HepG2 (cell line): Measurements from ENCODE around the gene PACS2. TPM values are rescaled to one million over a fixed set of nuclear protein-coding genes. Genes with fewer than 3 reads are reported as not detected.
A peak's percentile ranks its signal among the peaks of the same experiment; 100 is the strongest.

ENCODE experiments used
- ATAC-seq: fragments of 200-7000 bp; cut with Tn5 transposase; 3 replicates; pipeline ENCODE4 v1.9.1; 2020; ENCODE audit warnings: mild to moderate bottlenecking, moderate library complexity
- BruUV-seq: library from RNA; stranded (reverse); fragments of 400-500 nt; replicated peaks from 2 replicates; lab custom pipeline; 2021; lab: Mats Ljungman, UMichigan
- CTCF ChIA-PET: fragments of 300-600 bp; formaldehyde crosslinking; extraction: SDS; loops from one replicate; lab custom pipeline; 2021; ENCODE audit warnings: low total read pairs, inconsistent platforms, low intra/inter-chr PET ratio; lab: Yijun Ruan, JAX
- POLR2A ChIA-PET: fragments of 350-600 bp; sonication (Branson Sonifier 250); formaldehyde crosslinking; loops from one replicate; lab custom pipeline; 2020; ENCODE audit warnings: antibody characterized with exemption, inconsistent platforms; lab: Yijun Ruan, JAX
- DNase-seq: peaks from one replicate; pipeline ENCODE4 v3.0.0-alpha.2; 2015; ENCODE audit warnings: low spot score
- FAIRE-seq: peaks from 3 replicates; lab custom pipeline; 2011; peaks lifted over from hg19 to GRCh38; lab: Jason Lieb, UNC
- H2AFZ ChIP-seq: one replicate; pipeline ENCODE4 v1.6.1; 2011; ENCODE audit warnings: low read length, inconsistent platforms
- H3K27ac ChIP-seq: fragments of 300-600 bp; 3 replicates; pipeline ENCODE4 v1.8.0; 2011; ENCODE audit warnings: mixed run types, mild to moderate bottlenecking, mixed read lengths, low read length, inconsistent platforms; ENCODE audit not compliant: insufficient read depth; ENCODE audit errors: extremely low read length
- H3K27me3 ChIP-seq, 2 experiments: fragments of 200-600 bp in 1 of 2; 2 replicates in 1 of 2; 3 replicates in 1 of 2; pipeline versions ENCODE4 v1.6.0 to v1.8.0; 2011; ENCODE audit warnings: low read length in 2 of 2, mild to moderate bottlenecking in 2 of 2, moderate library complexity in 2 of 2, inconsistent platforms in 1 of 2; ENCODE audit not compliant: insufficient read depth in 2 of 2, control insufficient read depth in 1 of 2
- H3K36me3 ChIP-seq, 2 experiments: fragments of 200-600 bp in 1 of 2; replicated peaks in 1 of 2; 2 replicates in 1 of 2; 3 replicates in 1 of 2; pipeline versions ENCODE4 v1.5.1 to v1.8.0; 2011; ENCODE audit warnings: low read length in 2 of 2, inconsistent platforms in 1 of 2; ENCODE audit not compliant: insufficient read depth in 2 of 2, control insufficient read depth in 1 of 2
- H3K4me1 ChIP-seq: 2 replicates; pipeline ENCODE4 v1.5.1; 2012; ENCODE audit warnings: low read length, inconsistent platforms; ENCODE audit not compliant: insufficient read depth
- H3K4me2 ChIP-seq: 2 replicates; pipeline ENCODE4 v1.6.0; 2011; ENCODE audit warnings: low read depth, low read length, inconsistent platforms
- H3K4me3 ChIP-seq, 3 experiments: fragments of 200-600 bp in 1 of 3; sonication (generic), shearing (Covaris generic) in 1 of 3; replicated peaks in 1 of 3; 2 replicates each; pipeline ENCODE4 v1.5.1; 2011 to 2016; ENCODE audit warnings: low read length in 3 of 3, inconsistent platforms in 2 of 3, low read depth in 2 of 3, mild to moderate bottlenecking in 2 of 3, control low read depth in 1 of 3, mixed read lengths in 1 of 3; ENCODE audit not compliant: insufficient read depth in 1 of 3
- H3K79me2 ChIP-seq: one replicate; pipeline ENCODE4 v1.6.1; 2011; ENCODE audit warnings: low read length, inconsistent platforms; ENCODE audit not compliant: insufficient read depth
- H3K9ac ChIP-seq: 2 replicates; pipeline ENCODE4 v1.6.0; 2011; ENCODE audit warnings: mild to moderate bottlenecking, low read depth, low read length, inconsistent platforms; ENCODE audit not compliant: insufficient read depth
- H3K9me3 ChIP-seq: 2 replicates; pipeline ENCODE4 v1.5.1; 2012; ENCODE audit warnings: mild to moderate bottlenecking, low read length
- H4K20me1 ChIP-seq: 2 replicates; pipeline ENCODE4 v1.6.0; 2011; ENCODE audit warnings: inconsistent platforms, mild to moderate bottlenecking, low read length, moderate library complexity; ENCODE audit not compliant: insufficient read depth
- AGO2 ChIP-seq: fragments of 200-400 bp; formaldehyde crosslinking; optimal IDR thresholded peaks from 2 replicates; pipeline ENCODE3; 2017; ENCODE audit warnings: mild to moderate bottlenecking, low read depth, low read length, moderate library complexity
- ARHGAP35 ChIP-seq: sonication (generic); formaldehyde crosslinking; IDR thresholded peaks from 2 replicates; pipeline ENCODE4 v1.9.0; 2022; ENCODE audit warnings: mild to moderate bottlenecking, inconsistent platforms, moderate library complexity, missing genetic modification reagents, borderline replicate concordance
- KDM5B ChIP-seq: sonication (generic); formaldehyde crosslinking; IDR thresholded peaks from 2 replicates; pipeline ENCODE4 v1.4.0; 2020; ENCODE audit warnings: missing genetic modification reagents, mild to moderate bottlenecking, borderline replicate concordance
- PATZ1 ChIP-seq: sonication (generic); formaldehyde crosslinking; IDR thresholded peaks from 2 replicates; pipeline ENCODE4 v1.4.0; 2020; ENCODE audit warnings: missing genetic modification reagents
- PHF8 ChIP-seq: sonication (generic); formaldehyde crosslinking; IDR thresholded peaks from 2 replicates; pipeline ENCODE4 v1.5.0; 2020; ENCODE audit warnings: missing genetic modification reagents
- PRPF4 ChIP-seq: fragments of 200-400 bp; formaldehyde crosslinking; IDR thresholded peaks from 2 replicates; pipeline ENCODE4 v1.6.1; 2016; ENCODE audit warnings: low read length, low read depth; ENCODE audit not compliant: poor library complexity, severe bottlenecking
- RXRA ChIP-seq: sonication (generic); formaldehyde crosslinking; IDR thresholded peaks from 2 replicates; pipeline ENCODE4 v1.5.1; 2020; ENCODE audit warnings: missing genetic modification reagents
- ZFY ChIP-seq: sonication (generic); formaldehyde crosslinking; IDR thresholded peaks from 2 replicates; pipeline ENCODE4 v1.4.0; 2020; ENCODE audit warnings: missing genetic modification reagents
- ZNF276 ChIP-seq: sonication (generic); formaldehyde crosslinking; IDR thresholded peaks from 2 replicates; pipeline ENCODE4 v1.4.0; 2020; ENCODE audit warnings: mild to moderate bottlenecking, low read depth, missing genetic modification reagents
- ZNF850 ChIP-seq: sonication (generic); formaldehyde crosslinking; conservative IDR thresholded peaks from 2 replicates; pipeline ENCODE4 v1.9.0; 2021; ENCODE audit warnings: mild to moderate bottlenecking, missing genetic modification reagents
- WGBS: methylation state at CpG from one replicate; pipeline ENCODE4 v1.1.6; 2017; ENCODE audit warnings: low lambda C conversion rate; 5-methylcytosine and 5-hydroxymethylcytosine counted together
- in situ Hi-C: cut with HindIII; loops from 2 replicates; pipeline ENCODE4 v1.10.0; 2017; ENCODE audit warnings: low pct_unique_long_range_greater_than_20kb; ENCODE audit not compliant: extremely low pct_ligation_motif_present
- intact Hi-C: fragments of 100-400 bp; cut with micrococcal nuclease; formaldehyde crosslinking; loops from one replicate; pipeline ENCODE4 v1.10.0; 2022; ENCODE audit not compliant: unreplicated experiment
- polyA plus RNA-seq, 8 experiments: library from polyadenylated mRNA; depleted of rRNA in 3 of 8; stranded (reverse) in 7 of 8; unstranded in 1 of 8; fragments of >200 nt; fragmentation: Illumina TruSeq in 4 of 8; extraction: Trizol in 4 of 8; gene quantifications; 2 replicates each; pipeline versions ENCODE4 v1.2.1 to v1.2.3, GENCODE V29; 2011 to 2016; ENCODE audit warnings: low read depth in 4 of 8, missing spikeins in 1 of 8, mixed read lengths in 1 of 8; ENCODE audit not compliant: insufficient read depth in 1 of 8
- total RNA-seq, 5 experiments: library from RNA; depleted of rRNA; stranded (reverse); fragments of >200 nt; fragmentation: Illumina TruSeq; extraction: Trizol; gene quantifications; 2 replicates each; pipeline ENCODE4 v1.2.3, GENCODE V29; 2016; ENCODE audit warnings: low read depth in 1 of 5
- TF ChIP-seq, protein P1 (sequence below): sonication (generic); formaldehyde crosslinking; IDR thresholded peaks from 2 replicates; pipeline ENCODE4 v1.4.0; 2020; ENCODE audit warnings: mild to moderate bottlenecking, missing genetic modification reagents
- TF ChIP-seq, protein P2 (sequence below): sonication (generic); formaldehyde crosslinking; IDR thresholded peaks from 2 replicates; pipeline ENCODE4 v1.4.0; 2020; ENCODE audit warnings: mild to moderate bottlenecking, missing genetic modification reagents

PACS2 gene
- total and polyA plus RNA-seq, 2 of the 13 experiments (the other 11 are each of a cell fraction or from before 2014, with no cell fraction given): 23.6 to 27.6 TPM

GRCh38 chr14:105420101-105420973 lies 105.8 kb downstream of the PACS2 start:
- no peaks in the 10 kb centered on the region; a peak in 1 of 5 replicates for H3K27me3 ChIP-seq
- CTCF ChIA-PET: no interaction called here
- H3K4me3 ChIP-seq: peak overlapping the region; percentile 67 to 89 (median 88)
- intact Hi-C loops (no loop called here), in situ Hi-C loops (loop anchor here (5.0 kb wide), 1 partner anchor 107 kb away; the partner anchor contains the start of gene TMEM121)
- FAIRE-seq: no peak
- BruUV-seq: no TSS peak
- peaks cover 43% of the 10 kb centered on the region for H3K4me1 ChIP-seq
- H3K36me3 ChIP-seq: peaks cover 1 to 7% of the 10 kb centered on the region in 2 experiments; a peak in 2 of 5 replicates
- peak overlapping the region; percentile 72 for H3K27ac ChIP-seq
- no peak overlapping the region for H2AFZ ChIP-seq
- DNase-seq: no peak
- no peaks in the 10 kb centered on the region for H3K9me3 ChIP-seq
- ATAC-seq: no peak
- peak overlapping the region; percentile 81 for H3K4me2 ChIP-seq
- H4K20me1 ChIP-seq: 0 out of 2 replicates have a peak, but pooled peaks cover 2% of the 10 kb centered on the region
- WGBS: 14% methylated on average over 2 of the region's 67 CpGs
- H3K79me2 ChIP-seq: peaks cover 46% of the 10 kb centered on the region
- peak overlapping the region; percentile 89 for H3K9ac ChIP-seq
- POLR2A ChIA-PET: no interaction called here
- TF ChIP-seq AGO2 (peak; percentile 45), ZNF850 (CRISPR knock-in tag) (0 out of 2 replicates have a peak, but pooled peaks have one; percentile 1), ZFY (CRISPR knock-in tag) (peak; percentile 23; the same call in 1 of the 2 replicates), PRPF4 (no peak), ARHGAP35 (no peak), RXRA (CRISPR knock-in tag) (0 out of 2 replicates have a peak, but pooled peaks have one; percentile 10), KDM5B (CRISPR knock-in tag) (peak; percentile 48; the same call in 1 of the 2 replicates), PHF8 (peak; percentile 45), ZNF276 (CRISPR knock-in tag) (0 out of 2 replicates have a peak, but pooled peaks have one; percentile 47), PATZ1 (0 out of 2 replicates have a peak, but pooled peaks have one; percentile 8)
- TF ChIP-seq, protein P1, sequence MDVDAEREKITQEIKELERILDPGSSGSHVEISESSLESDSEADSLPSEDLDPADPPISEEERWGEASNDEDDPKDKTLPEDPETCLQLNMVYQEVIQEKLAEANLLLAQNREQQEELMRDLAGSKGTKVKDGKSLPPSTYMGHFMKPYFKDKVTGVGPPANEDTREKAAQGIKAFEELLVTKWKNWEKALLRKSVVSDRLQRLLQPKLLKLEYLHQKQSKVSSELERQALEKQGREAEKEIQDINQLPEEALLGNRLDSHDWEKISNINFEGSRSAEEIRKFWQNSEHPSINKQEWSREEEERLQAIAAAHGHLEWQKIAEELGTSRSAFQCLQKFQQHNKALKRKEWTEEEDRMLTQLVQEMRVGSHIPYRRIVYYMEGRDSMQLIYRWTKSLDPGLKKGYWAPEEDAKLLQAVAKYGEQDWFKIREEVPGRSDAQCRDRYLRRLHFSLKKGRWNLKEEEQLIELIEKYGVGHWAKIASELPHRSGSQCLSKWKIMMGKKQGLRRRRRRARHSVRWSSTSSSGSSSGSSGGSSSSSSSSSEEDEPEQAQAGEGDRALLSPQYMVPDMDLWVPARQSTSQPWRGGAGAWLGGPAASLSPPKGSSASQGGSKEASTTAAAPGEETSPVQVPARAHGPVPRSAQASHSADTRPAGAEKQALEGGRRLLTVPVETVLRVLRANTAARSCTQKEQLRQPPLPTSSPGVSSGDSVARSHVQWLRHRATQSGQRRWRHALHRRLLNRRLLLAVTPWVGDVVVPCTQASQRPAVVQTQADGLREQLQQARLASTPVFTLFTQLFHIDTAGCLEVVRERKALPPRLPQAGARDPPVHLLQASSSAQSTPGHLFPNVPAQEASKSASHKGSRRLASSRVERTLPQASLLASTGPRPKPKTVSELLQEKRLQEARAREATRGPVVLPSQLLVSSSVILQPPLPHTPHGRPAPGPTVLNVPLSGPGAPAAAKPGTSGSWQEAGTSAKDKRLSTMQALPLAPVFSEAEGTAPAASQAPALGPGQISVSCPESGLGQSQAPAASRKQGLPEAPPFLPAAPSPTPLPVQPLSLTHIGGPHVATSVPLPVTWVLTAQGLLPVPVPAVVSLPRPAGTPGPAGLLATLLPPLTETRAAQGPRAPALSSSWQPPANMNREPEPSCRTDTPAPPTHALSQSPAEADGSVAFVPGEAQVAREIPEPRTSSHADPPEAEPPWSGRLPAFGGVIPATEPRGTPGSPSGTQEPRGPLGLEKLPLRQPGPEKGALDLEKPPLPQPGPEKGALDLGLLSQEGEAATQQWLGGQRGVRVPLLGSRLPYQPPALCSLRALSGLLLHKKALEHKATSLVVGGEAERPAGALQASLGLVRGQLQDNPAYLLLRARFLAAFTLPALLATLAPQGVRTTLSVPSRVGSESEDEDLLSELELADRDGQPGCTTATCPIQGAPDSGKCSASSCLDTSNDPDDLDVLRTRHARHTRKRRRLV (CRISPR knock-in tag): peak; percentile 45; the same call in 1 of the 2 replicates
- TF ChIP-seq, protein P2, sequence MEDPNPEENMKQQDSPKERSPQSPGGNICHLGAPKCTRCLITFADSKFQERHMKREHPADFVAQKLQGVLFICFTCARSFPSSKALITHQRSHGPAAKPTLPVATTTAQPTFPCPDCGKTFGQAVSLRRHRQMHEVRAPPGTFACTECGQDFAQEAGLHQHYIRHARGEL (CRISPR knock-in tag): 0 out of 2 replicates have a peak, but pooled peaks have one; percentile 19
